SIG-M5 treated with dmso at 0.1 percent for 504 hours (cell line): Measurements from ENCODE around the gene ZNF85.
"Not testable (repeated sequence)": the region's sequence is repeated elsewhere in the genome, so short reads cannot be mapped to it uniquely, and the experiment has no call there.

Experiments
- DNase-seq: peaks from one replicate; lab custom pipeline; 2025; ENCODE audit not compliant: unreplicated experiment; lab: John Stamatoyannopoulos, UW

The ZNF85 gene

GRCh38 chr19:20923077-20923871 lies at the start of gene ZNF85:
TSS of gene ZNF85 (plus strand) at chr19:20923251. CDS start at chr19:20923401, 150 bp downstream.
- peak; percentile 38 for DNase-seq

- DNase-seq: no peak
Measured at GRCh38 chr19:20879501-20879900, 43.5 kb upstream of the ZNF85 start.

GRCh38 chr19:20912973-20913372 lies 10.1 kb upstream of the ZNF85 start:
- DNase-seq: no peak

- no peak for DNase-seq
Measured at GRCh38 chr19:20925481-20925880, 2.4 kb downstream of the ZNF85 start.

- DNase-seq: no peak
Measured at GRCh38 chr19:20926796-20927195, 3.7 kb downstream of the ZNF85 start.

- DNase-seq: no peak
Measured at GRCh38 chr19:20928371-20928770, 5.3 kb downstream of the ZNF85 start.

- not testable (repeated sequence) for DNase-seq
Measured at GRCh38 chr19:20936322-20936947, 13.4 kb downstream of the ZNF85 start.

- not testable (repeated sequence) for DNase-seq
Measured at GRCh38 chr19:20952561-20953095, 29.6 kb downstream of the ZNF85 start.

- no peak for DNase-seq
Measured at GRCh38 chr19:20964798-20965197, 41.7 kb downstream of the ZNF85 start.

GRCh38 chr19:20968092-20968491 lies 45.0 kb downstream of the ZNF85 start:
- no peak for DNase-seq

GRCh38 chr19:20969498-20969897 lies 46.4 kb downstream of the ZNF85 start:
- DNase-seq: no peak

- DNase-seq: no peak
Measured at GRCh38 chr19:20969898-20970297, 46.8 kb downstream of the ZNF85 start.

- DNase-seq: not testable (repeated sequence)
Measured at GRCh38 chr19:20992788-20993187, 69.7 kb downstream of the ZNF85 start.

- peak; percentile 5 for DNase-seq
Measured at GRCh38 chr19:20999731-21000352, 76.8 kb downstream of the ZNF85 start.
